Omental fat pad (tissue), 4 donors: Measurements from ENCODE around the gene NHP2. TPM values are rescaled to one million over a fixed set of nuclear protein-coding genes. Genes with fewer than 3 reads are reported as not detected.

Experiments used
- ATAC-seq: fragments of 150-250 bp; one replicate; pipeline ENCODE4 v1.9.1; 2016; ENCODE audit warnings: mild to moderate bottlenecking, moderate library complexity; ENCODE audit not compliant: low FRiP score
- DNase-seq: peaks from one replicate; pipeline ENCODE4 v3.0.0-alpha.2; 2019; ENCODE audit warnings: low spot score
- CTCF ChIP-seq, 3 donors: fragments of 450-650 bp; IDR thresholded peaks; one replicate each; pipeline ENCODE4 v1.5.1; 2016 to 2017; ENCODE audit warnings: antibody characterized with exemption in 3 of 3, mild to moderate bottlenecking in 3 of 3, moderate library complexity in 2 of 3
- total RNA-seq, 4 donors: library from RNA; depleted of rRNA; stranded (reverse); fragments of >200 nt; gene quantifications; one replicate each; pipeline ENCODE4 v1.1.0, GENCODE V29; 2016

Gene NHP2
- total RNA-seq, 4 donors from 2014 or later = 173 to 241 (median 221) TPM

GRCh38 chr5:178174456-178174855, 20.8 kb upstream of the NHP2 start:
- TF ChIP-seq CTCF (IDR thresholded peaks at IDR 0.05) = no peak
- ATAC-seq (no peak), DNase-seq (no peak)

- TF ChIP-seq CTCF (IDR thresholded peaks at IDR 0.05) = no peak
- DNase-seq = no peak
- ATAC-seq = no peak
These were observed 16.8 kb upstream of the NHP2 start for GRCh38 chr5:178170455-178170854.

GRCh38 chr5:178165581-178165980, 11.9 kb upstream of the NHP2 start:
- ATAC-seq (no peak), DNase-seq (no peak)
- no peak for TF ChIP-seq CTCF (IDR thresholded peaks at IDR 0.05)

- peak; percentile 95 for DNase-seq
- ATAC-seq = peak; percentile 95
- peak in 2 of 3 donors; percentile 75 to 97 for TF ChIP-seq CTCF (IDR thresholded peaks at IDR 0.05)
These were observed 10.4 kb upstream of the NHP2 start for GRCh38 chr5:178163772-178164735.

- DNase-seq (no peak), ATAC-seq (no peak)
- TF ChIP-seq CTCF (IDR thresholded peaks at IDR 0.05) = no peak
These were observed 8.8 kb upstream of the NHP2 start for GRCh38 chr5:178162481-178162880.

GRCh38 chr5:178160176-178160575, 6.5 kb upstream of the NHP2 start:
- no peak for TF ChIP-seq CTCF (IDR thresholded peaks at IDR 0.05)
- ATAC-seq = no peak
- no peak for DNase-seq

- ATAC-seq = no peak
- no peak for TF ChIP-seq CTCF (IDR thresholded peaks at IDR 0.05)
- no peak for DNase-seq
These were observed 1.4 kb upstream of the NHP2 start for GRCh38 chr5:178155065-178155464.
